C4-2B (cell line): ENCODE data around the gene RETREG2.

Experiments used
- H3K27ac ChIP-seq: fragments of 450-650 bp; 2 replicates; pipeline ENCODE4 v1.5.1; 2017
- ZFX ChIP-seq: fragments of 450-650 bp; IDR thresholded peaks from 2 replicates; pipeline ENCODE4 v1.6.1; 2017
- TF ChIP-seq, protein P1 (sequence below): fragments of 450-650 bp; conservative IDR thresholded peaks from 2 replicates; pipeline ENCODE4 v1.5.1; 2017; ENCODE audit warnings: mild to moderate bottlenecking

Gene RETREG2

DNA sequence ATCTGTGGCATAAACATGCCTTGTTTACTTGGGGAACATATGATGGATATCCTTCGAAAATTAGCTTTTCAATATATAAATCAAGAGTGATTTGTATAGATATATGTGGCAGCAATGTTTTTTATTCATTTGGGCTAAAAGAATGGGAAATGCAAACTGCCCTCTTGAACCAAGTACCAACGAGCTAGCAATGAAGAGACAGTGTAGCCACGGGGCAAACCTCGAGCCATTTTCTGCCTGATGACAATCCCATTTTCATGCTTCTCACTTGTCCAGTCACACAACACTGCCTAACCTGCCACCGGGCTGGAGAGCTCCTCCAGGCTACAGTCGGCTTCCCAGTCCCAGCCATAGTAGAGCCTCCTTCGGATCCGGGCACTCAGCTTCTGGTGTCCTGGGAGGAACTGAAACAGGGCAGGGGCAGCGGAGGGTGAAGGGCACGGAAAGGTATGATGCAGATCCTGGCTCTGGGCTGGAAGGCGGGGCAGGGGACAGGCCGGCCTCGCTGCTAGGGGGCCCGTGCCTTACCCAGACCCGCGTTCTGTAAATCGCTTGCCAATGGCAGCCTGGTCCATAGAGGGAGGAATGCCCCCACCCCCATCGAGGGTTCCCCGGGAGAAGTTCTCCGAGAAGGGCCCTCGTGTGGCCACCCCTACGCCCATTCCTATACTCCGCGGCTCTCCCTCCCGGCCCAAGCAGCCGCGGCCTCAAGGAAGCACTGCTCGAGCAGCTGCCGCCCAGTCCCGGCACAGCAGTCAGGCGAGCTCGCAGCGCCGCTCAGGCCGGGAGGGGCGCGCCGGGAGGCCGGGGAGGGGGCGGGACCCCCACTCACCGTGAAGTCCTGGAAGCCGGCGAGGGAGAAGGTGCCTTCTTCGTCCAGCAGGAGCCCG lies 1.9 kb upstream of the RETREG2 start:
- peak overlapping the region; percentile 89 for H3K27ac ChIP-seq
- TF ChIP-seq ZFX = peak; percentile 43; the same call in 1 of the 2 replicates
- TF ChIP-seq, protein P1, sequence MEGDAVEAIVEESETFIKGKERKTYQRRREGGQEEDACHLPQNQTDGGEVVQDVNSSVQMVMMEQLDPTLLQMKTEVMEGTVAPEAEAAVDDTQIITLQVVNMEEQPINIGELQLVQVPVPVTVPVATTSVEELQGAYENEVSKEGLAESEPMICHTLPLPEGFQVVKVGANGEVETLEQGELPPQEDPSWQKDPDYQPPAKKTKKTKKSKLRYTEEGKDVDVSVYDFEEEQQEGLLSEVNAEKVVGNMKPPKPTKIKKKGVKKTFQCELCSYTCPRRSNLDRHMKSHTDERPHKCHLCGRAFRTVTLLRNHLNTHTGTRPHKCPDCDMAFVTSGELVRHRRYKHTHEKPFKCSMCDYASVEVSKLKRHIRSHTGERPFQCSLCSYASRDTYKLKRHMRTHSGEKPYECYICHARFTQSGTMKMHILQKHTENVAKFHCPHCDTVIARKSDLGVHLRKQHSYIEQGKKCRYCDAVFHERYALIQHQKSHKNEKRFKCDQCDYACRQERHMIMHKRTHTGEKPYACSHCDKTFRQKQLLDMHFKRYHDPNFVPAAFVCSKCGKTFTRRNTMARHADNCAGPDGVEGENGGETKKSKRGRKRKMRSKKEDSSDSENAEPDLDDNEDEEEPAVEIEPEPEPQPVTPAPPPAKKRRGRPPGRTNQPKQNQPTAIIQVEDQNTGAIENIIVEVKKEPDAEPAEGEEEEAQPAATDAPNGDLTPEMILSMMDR = peak; percentile 27

- peak within 1 kb of the TSS; percentile 89 for H3K27ac ChIP-seq
- TF ChIP-seq, protein P1 = no peak; the same call in 1 of the 2 replicates
- no peak for TF ChIP-seq ZFX
These were observed 1.1 kb upstream of the RETREG2 start, which contains the start of gene CNPPD1 for GRCh38 chr2:219176818-219177551. Gene CNPPD1, minus strand, starts transcription at chr2:219176925. Its CDS starts 97 bp downstream, at chr2:219176828.

GRCh38 chr2:219178377-219179175 lies 501 bp downstream of the RETREG2 start:
- TF ChIP-seq, protein P1 = peak; percentile 39
- TF ChIP-seq ZFX = peak; percentile 75

GRCh38 chr2:219179601-219180465 lies 1.8 kb downstream of the RETREG2 start:
- TF ChIP-seq, protein P1 = no peak
- no peak for TF ChIP-seq ZFX
- no peak overlapping the region for H3K27ac ChIP-seq

More at GRCh38 chr2:219178377-219179175, 501 bp downstream of the RETREG2 start:
- peak overlapping the region; percentile 89 for H3K27ac ChIP-seq

GRCh38 chr2:219180961-219181360 lies 2.9 kb downstream of the RETREG2 start:
- TF ChIP-seq, protein P1 = no peak
- TF ChIP-seq ZFX = no peak
- no peak overlapping the region for H3K27ac ChIP-seq

DNA sequence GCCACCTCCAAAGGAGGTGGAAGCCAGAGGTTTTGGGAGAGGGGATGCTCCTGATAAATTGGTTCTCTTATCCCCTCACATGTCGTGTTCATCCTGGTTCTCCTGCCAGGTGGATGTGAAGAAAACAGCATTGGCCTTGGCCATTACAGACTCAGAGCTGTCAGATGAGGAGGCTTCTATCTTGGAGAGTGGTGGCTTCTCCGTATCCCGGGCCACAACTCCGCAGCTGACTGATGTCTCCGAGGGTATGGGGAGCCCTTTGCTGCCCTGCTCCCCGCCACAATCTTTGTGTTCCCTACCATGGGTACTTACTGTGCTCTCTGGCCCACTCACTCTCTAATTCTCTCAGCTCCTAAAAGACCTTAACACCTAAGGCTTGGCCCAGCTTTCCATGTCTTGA lies 3.5 kb downstream of the RETREG2 start:
- H3K27ac ChIP-seq = no peak overlapping the region
- TF ChIP-seq ZFX = no peak
- TF ChIP-seq, protein P1 = no peak
